Esophagus muscularis mucosa (tissue), 4 donors: ENCODE results near the gene UBE2O. TPM values are rescaled to one million over a fixed set of nuclear protein-coding genes. Genes with fewer than 3 reads are reported as not detected.

Source experiments
- DNase-seq: peaks from one replicate; pipeline ENCODE4 v3.0.0-alpha.2; 2017; ENCODE audit errors: extremely low spot score
- H3K27ac ChIP-seq, 4 donors: fragments of 200-600 bp; sonication (generic); replicated peaks in 1 of 4; 1 replicate in 3 of 4; 2 replicates in 1 of 4; pipeline ENCODE4 v1.5.1; 2016 to 2019; ENCODE audit warnings: mild to moderate bottlenecking in 1 of 4
- H3K27me3 ChIP-seq, 4 donors: fragments of 200-600 bp; sonication (generic); one replicate each; pipeline versions ENCODE4 v1.5.1 to v1.6.0; 2016 to 2019
- H3K36me3 ChIP-seq, 4 donors: fragments of 200-600 bp; sonication (generic); one replicate each; pipeline ENCODE4 v1.5.1; 2016 to 2019
- H3K4me1 ChIP-seq, 4 donors: fragments of 200-600 bp; sonication (generic); one replicate each; pipeline ENCODE4 v1.5.1; 2016 to 2019
- H3K4me3 ChIP-seq, 4 donors: fragments of 200-600 bp; sonication (generic); 1 replicate in 2 of 4; 2 replicates in 2 of 4; pipeline ENCODE4 v1.5.1; 2016 to 2019; ENCODE audit warnings: mild to moderate bottlenecking in 4 of 4, moderate library complexity in 1 of 4
- H3K9me3 ChIP-seq, 4 donors: fragments of 200-600 bp; sonication (generic); 1 replicate in 3 of 4; 2 replicates in 1 of 4; pipeline ENCODE4 v1.5.1; 2016 to 2019
- EP300 ChIP-seq: sonication (generic); formaldehyde crosslinking; IDR thresholded peaks from one replicate; pipeline ENCODE4 v1.6.1; 2017; ENCODE audit warnings: antibody characterized with exemption
- POLR2A ChIP-seq: fragments of 450-650 bp; IDR thresholded peaks from one replicate; pipeline ENCODE4 v1.6.1; 2017; ENCODE audit warnings: antibody characterized with exemption, moderate library complexity, mild to moderate bottlenecking, low read depth
- POLR2AphosphoS5 ChIP-seq, 2 donors: sonication (generic); formaldehyde crosslinking; IDR thresholded peaks; one replicate each; pipeline ENCODE4 v1.6.1; 2017; ENCODE audit warnings: antibody characterized with exemption in 2 of 2
- WGBS: methylation state at CpG from one replicate; pipeline ENCODE4 v1.1.5; 2018; 5-methylcytosine and 5-hydroxymethylcytosine counted together
- intact Hi-C: fragments of 100-400 bp; cut with DNase I; formaldehyde crosslinking; loops from one replicate; pipeline ENCODE4 v1.15.1; 2023
- total RNA-seq, 4 donors: library from RNA; depleted of rRNA; stranded (reverse); fragments of >200 nt; gene quantifications; one replicate each; pipeline versions ENCODE4 v1.1.0 to v1.2.1, GENCODE V29; 2016
- TF ChIP-seq, protein P1 (sequence below), 3 experiments: fragments of 200-600 bp in 2 of 3; fragments of 450-650 bp in 1 of 3; sonication (generic) in 2 of 3; IDR thresholded peaks; one replicate each; pipeline ENCODE4 v1.5.1; 2017 to 2019; ENCODE audit warnings: antibody characterized with exemption in 3 of 3, mild to moderate bottlenecking in 2 of 3, moderate library complexity in 1 of 3

Gene UBE2O
- total RNA-seq, 4 donors from 2014 or later: 14.1 to 21.7 (median 19.0) TPM

DNA sequence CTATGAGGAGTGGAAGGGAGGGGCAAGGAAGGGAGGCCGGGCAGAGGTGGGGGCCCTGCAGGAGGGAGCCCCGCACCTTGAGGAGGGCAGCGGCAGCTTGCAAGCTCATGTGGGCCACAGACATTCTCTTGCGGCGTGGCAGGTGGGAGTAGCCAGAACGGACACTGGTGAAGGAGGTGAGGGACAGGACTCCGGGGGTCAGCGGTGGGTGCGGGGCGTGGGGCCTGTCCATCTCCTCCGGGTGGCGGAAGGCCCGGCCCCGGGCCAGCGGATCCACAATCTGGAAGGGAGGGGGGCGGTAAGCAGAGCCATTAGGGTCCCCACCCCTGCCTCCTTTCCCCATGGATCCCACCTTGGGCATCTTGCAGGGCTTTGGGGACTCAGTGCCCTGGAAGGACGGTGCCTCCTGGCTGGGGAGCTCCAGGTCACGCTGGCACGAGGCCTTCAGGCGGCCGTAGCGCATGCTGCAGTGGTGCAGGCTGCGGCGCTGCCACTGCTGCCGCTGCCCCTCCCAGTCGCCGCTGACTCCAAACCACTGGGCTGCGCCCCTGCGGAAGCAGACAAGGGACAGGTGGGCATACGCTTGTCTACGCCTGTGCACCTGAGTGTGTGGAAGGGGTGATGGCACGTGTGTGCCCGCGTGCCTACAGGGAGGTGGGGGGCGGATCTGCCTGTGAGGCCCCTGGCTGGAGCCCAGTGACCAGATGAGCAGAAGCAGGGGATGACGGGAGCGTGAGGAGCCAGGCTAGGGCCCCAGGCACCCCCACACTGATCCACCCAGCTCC, 26.0 kb upstream of the UBE2O start:
- Histone ChIP-seq H3K4me1 (peaks cover 0 to 8% (median 0%) of the 10 kb centered on the region in 4 donors), H3K36me3 (peaks cover 0 to 56% (median 15%) of the 10 kb centered on the region in 4 donors), H3K27me3 (no peaks in the 10 kb centered on the region), H3K4me3 (no peak overlapping the region), H3K9me3 (no peaks in the 10 kb centered on the region), H3K27ac (no peak overlapping the region)
- intact Hi-C loops: no loop called here
- DNase-seq: no peak
- TF ChIP-seq EP300 (no peak), POLR2A (no peak), POLR2AphosphoS5 (IDR thresholded peaks at IDR 0.05) (no peak)
- TF ChIP-seq, protein P1, sequence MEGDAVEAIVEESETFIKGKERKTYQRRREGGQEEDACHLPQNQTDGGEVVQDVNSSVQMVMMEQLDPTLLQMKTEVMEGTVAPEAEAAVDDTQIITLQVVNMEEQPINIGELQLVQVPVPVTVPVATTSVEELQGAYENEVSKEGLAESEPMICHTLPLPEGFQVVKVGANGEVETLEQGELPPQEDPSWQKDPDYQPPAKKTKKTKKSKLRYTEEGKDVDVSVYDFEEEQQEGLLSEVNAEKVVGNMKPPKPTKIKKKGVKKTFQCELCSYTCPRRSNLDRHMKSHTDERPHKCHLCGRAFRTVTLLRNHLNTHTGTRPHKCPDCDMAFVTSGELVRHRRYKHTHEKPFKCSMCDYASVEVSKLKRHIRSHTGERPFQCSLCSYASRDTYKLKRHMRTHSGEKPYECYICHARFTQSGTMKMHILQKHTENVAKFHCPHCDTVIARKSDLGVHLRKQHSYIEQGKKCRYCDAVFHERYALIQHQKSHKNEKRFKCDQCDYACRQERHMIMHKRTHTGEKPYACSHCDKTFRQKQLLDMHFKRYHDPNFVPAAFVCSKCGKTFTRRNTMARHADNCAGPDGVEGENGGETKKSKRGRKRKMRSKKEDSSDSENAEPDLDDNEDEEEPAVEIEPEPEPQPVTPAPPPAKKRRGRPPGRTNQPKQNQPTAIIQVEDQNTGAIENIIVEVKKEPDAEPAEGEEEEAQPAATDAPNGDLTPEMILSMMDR (IDR thresholded peaks at IDR 0.05): no peak
- 89% methylated on average over 19 of the region's 37 CpGs for WGBS

DNA sequence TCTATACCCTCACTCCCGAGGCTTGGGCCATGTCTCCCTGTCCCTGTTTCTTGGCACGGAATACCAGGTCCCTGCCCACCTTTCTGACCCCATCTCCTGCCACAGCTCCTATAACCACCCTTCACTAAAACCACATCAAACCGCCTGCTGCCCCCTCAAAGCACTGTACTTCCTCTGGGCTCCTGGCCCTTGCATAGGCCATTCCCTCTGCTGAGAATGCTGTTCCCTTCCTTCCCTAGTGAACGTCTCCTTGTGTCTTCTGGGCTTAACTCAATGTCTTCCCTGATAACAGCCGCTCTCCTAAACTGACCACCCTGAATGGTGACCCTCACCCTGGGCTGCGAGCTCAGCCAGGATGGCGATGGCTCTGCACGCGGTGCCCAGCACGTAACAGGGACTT, 25.1 kb upstream of the UBE2O start:
- TF ChIP-seq POLR2AphosphoS5 (IDR thresholded peaks at IDR 0.05) (no peak), POLR2A (no peak), EP300 (no peak)
- TF ChIP-seq, protein P1 (IDR thresholded peaks at IDR 0.05): no peak
- Histone ChIP-seq H3K36me3 (peaks cover 0 to 64% (median 22%) of the 10 kb centered on the region in 4 donors), H3K4me3 (no peak overlapping the region), H3K27ac (no peak overlapping the region), H3K9me3 (no peaks in the 10 kb centered on the region), H3K4me1 (peaks cover 0 to 8% (median 0%) of the 10 kb centered on the region in 4 donors), H3K27me3 (no peaks in the 10 kb centered on the region)
- 97% methylated on average over 10 of the region's 10 CpGs for WGBS
- no peak for DNase-seq
- intact Hi-C loops: no loop called here

DNA sequence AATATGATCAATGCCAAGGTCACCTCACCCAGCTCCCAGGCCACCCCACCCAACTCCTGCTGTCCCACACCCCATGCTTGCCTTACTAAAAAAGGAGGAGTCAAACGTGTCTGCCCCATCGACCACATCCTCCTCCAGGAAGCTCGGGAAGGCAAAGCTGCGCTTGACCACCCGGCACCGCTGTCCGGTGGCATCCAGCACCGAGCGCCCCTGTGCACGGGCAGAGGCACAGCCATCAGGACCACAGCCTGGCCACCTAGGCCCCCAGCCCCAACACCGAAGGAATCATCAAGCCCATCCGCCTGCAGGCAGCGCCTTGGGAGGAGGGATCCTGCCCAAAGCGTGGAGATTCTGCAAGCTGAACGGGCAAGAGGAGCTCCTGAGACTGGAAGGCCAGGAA, 24.6 kb upstream of the UBE2O start:
- no peak overlapping the region for H3K27ac ChIP-seq
- intact Hi-C loops: no loop called here
- no peaks in the 10 kb centered on the region for H3K27me3 ChIP-seq
- H3K4me1 ChIP-seq: peaks cover 0 to 8% (median 0%) of the 10 kb centered on the region in 4 donors
- DNase-seq: no peak
- no peaks in the 10 kb centered on the region for H3K9me3 ChIP-seq
- H3K4me3 ChIP-seq: no peak overlapping the region
- TF ChIP-seq EP300 (no peak), POLR2A (no peak), POLR2AphosphoS5 (IDR thresholded peaks at IDR 0.05) (no peak)
- TF ChIP-seq, protein P1 (IDR thresholded peaks at IDR 0.05): no peak
- 88% methylated on average over 7 of the region's 15 CpGs for WGBS
- H3K36me3 ChIP-seq: peaks cover 0 to 69% (median 27%) of the 10 kb centered on the region in 4 donors

DNA sequence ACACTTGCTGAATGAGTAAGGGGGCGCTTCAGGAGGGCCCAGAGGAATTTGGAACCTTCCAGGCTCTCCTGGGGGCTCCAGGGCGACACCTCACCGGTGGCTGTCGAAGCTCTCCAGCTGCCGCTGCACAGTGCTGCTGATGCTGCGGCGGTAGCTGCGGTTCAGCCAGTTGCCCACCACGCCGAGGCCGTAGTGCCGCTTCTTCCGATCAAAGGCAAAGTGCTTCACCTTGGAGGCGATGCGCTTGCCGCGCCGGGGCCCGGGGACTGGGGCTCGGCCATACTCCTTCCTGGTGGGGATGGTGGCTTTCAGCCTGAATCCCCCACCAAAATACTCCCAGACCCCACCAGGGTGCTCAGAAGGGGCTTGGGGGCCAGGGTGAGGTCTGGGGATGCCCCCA, 23.8 kb upstream of the UBE2O start:
- intact Hi-C loops: no loop called here
- no peak for DNase-seq
- H3K27me3 ChIP-seq: no peaks in the 10 kb centered on the region
- H3K27ac ChIP-seq: no peak overlapping the region
- no peaks in the 10 kb centered on the region for H3K9me3 ChIP-seq
- TF ChIP-seq POLR2AphosphoS5 (IDR thresholded peaks at IDR 0.05): no peak
- no peak for TF ChIP-seq POLR2A
- TF ChIP-seq, protein P1 (IDR thresholded peaks at IDR 0.05): no peak
- no peak for TF ChIP-seq EP300
- H3K4me3 ChIP-seq: no peak overlapping the region
- WGBS: 94% methylated on average over 19 of the region's 20 CpGs
- peaks cover 0 to 8% (median 0%) of the 10 kb centered on the region in 4 donors for H3K4me1 ChIP-seq
- H3K36me3 ChIP-seq: peaks cover 0 to 77% (median 35%) of the 10 kb centered on the region in 4 donors
